Measurements from ENCODE around the gene MAP7D2. TPM values are rescaled to one million over a fixed set of nuclear protein-coding genes. Genes with fewer than 3 reads are reported as not detected.

Gene MAP7D2
- total and polyA plus RNA-seq, 2 of the 13 experiments (the other 11 are each of a cell fraction or from before 2014, with no cell fraction given): 9.6 to 10.5 TPM

GRCh38 chrX:20116577-20117240 is at the start of gene MAP7D2 (continued):
- TF ChIP-seq ZNF646 (CRISPR knock-in tag; IDR thresholded peaks at IDR 0.05) (no peak), NR2F6 (IDR thresholded peaks at IDR 0.05) (peak; percentile 21; the same call in 1 of the 2 replicates), NR2F6 (CRISPR knock-in tag; IDR thresholded peaks at IDR 0.05) (no peak), TFDP1 (CRISPR knock-in tag; IDR thresholded peaks at IDR 0.05; ENCODE audit: borderline replicate concordance) (peak; percentile 43; the same call in 1 of the 2 replicates), ZNF746 (CRISPR knock-in tag; IDR thresholded peaks at IDR 0.05) (0 out of 2 replicates have a peak, but pooled peaks have one; percentile 19), ZBTB37 (CRISPR knock-in tag; IDR thresholded peaks at IDR 0.05) (no peak), DNMT1 (CRISPR knock-in tag; IDR thresholded peaks at IDR 0.05) (no peak), HNF4G (IDR thresholded peaks at IDR 0.05; ENCODE audit: borderline replicate concordance, low read depth, low read length) (peak; percentile 52; the same call in 1 of the 2 replicates), HNF4G (CRISPR knock-in tag; IDR thresholded peaks at IDR 0.05; ENCODE audit: borderline replicate concordance, low read depth) (no peak), U2AF1 (optimal IDR thresholded peaks at IDR 0.05; ENCODE audit: low read depth, low read length) (no peak), FLYWCH1 (CRISPR knock-in tag; IDR thresholded peaks at IDR 0.05) (no peak), ZNF687 (CRISPR knock-in tag; IDR thresholded peaks at IDR 0.05) (peak; percentile 71), ZNF232 (CRISPR knock-in tag; IDR thresholded peaks at IDR 0.05; ENCODE audit: borderline replicate concordance) (no peak), CHD2 (IDR thresholded peaks at IDR 0.05; ENCODE audit: low read depth, low read length) (no peak), SPEN (CRISPR knock-in tag; IDR thresholded peaks at IDR 0.05; ENCODE audit: low read depth) (0 out of 2 replicates have a peak, but pooled peaks have one; percentile 29), RFXANK (CRISPR knock-in tag; IDR thresholded peaks at IDR 0.05) (no peak), YEATS2 (CRISPR knock-in tag; IDR thresholded peaks at IDR 0.05; ENCODE audit: borderline replicate concordance) (no peak)

All from HepG2 (cell line).